ENCODE results near the gene NPR2.

- no peak for TF ChIP-seq CTCF (IDR thresholded peaks at IDR 0.05)
- no peak for TF ChIP-seq POLR2A (IDR thresholded peaks at IDR 0.05)
Observed at GRCh38 chr9:35842795-35843194, 51.4 kb downstream of the NPR2 start.

Data from transverse colon (tissue), 3 donors.